B cell (primary cell): ENCODE data around the gene IFT122. TPM values are rescaled to one million over a fixed set of nuclear protein-coding genes. Genes with fewer than 3 reads are reported as not detected.

Experiments used
- ATAC-seq: fragments of 200-7000 bp; cut with Tn5 transposase; one replicate; pipeline ENCODE4 v1.10.0; 2021; ENCODE audit warnings: low read depth, mild to moderate bottlenecking, moderate number of reproducible peaks, moderate library complexity
- CTCF ChIA-PET: fragments of 350-600 bp; sonication (Branson Sonifier 250); formaldehyde crosslinking; loops from one replicate; lab custom pipeline; 2021; ENCODE audit warnings: antibody characterized with exemption, inconsistent platforms; lab: Charles Lee
- POLR2A ChIA-PET: fragments of 350-600 bp; sonication (Branson Sonifier 250); formaldehyde crosslinking; loops from one replicate; lab custom pipeline; 2021; ENCODE audit warnings: antibody characterized with exemption; lab: Charles Lee
- DNase-seq: peaks from one replicate; pipeline ENCODE4 v3.0.0; 2013
- H2AFZ ChIP-seq: 2 replicates; pipeline ENCODE4 v1.6.1; 2012; ENCODE audit warnings: mild to moderate bottlenecking, low read depth, low read length; ENCODE audit not compliant: insufficient read depth, poor library complexity, severe bottlenecking
- H3K27ac ChIP-seq, 2 donors: 1 replicate in 1 of 2; 2 replicates in 1 of 2; pipeline ENCODE4 v1.5.1; 2012 to 2013; ENCODE audit warnings: low read length in 2 of 2, mild to moderate bottlenecking in 2 of 2, moderate library complexity in 1 of 2
- H3K27me3 ChIP-seq, 4 experiments: fragments of 200-600 bp in 1 of 4; sonication (generic) in 1 of 4; replicated peaks in 1 of 4; 1 replicate in 2 of 4; 2 replicates in 2 of 4; pipeline versions ENCODE4 v1.6.1 to v1.7.0; 2013 to 2016; ENCODE audit warnings: low read length in 3 of 4, mild to moderate bottlenecking in 2 of 4, mixed read lengths in 1 of 4, moderate library complexity in 1 of 4; ENCODE audit not compliant: insufficient read depth in 4 of 4, control insufficient read depth in 3 of 4; ENCODE audit errors: control extremely low read depth in 1 of 4
- H3K36me3 ChIP-seq, 2 experiments: replicated peaks in 1 of 2; 1 replicate in 1 of 2; 2 replicates in 1 of 2; pipeline versions ENCODE4 v1.6.1 to v1.7.1; 2013; ENCODE audit warnings: low read length in 1 of 2; ENCODE audit not compliant: insufficient read depth in 2 of 2, control insufficient read depth in 1 of 2; ENCODE audit errors: control extremely low read depth in 1 of 2, extremely low read depth in 1 of 2
- H3K4me1 ChIP-seq, 2 donors: fragments of 200-600 bp in 1 of 2; sonication (generic) in 1 of 2; 1 replicate in 1 of 2; 2 replicates in 1 of 2; pipeline versions ENCODE4 v1.5.1 to v1.6.1; 2013 to 2017; ENCODE audit warnings: low read length in 2 of 2; ENCODE audit not compliant: control insufficient read depth in 2 of 2, insufficient read depth in 2 of 2
- H3K4me2 ChIP-seq: replicated peaks from 2 replicates; pipeline ENCODE3; 2012; ENCODE audit warnings: mild to moderate bottlenecking, low read depth, low read length; ENCODE audit not compliant: poor library complexity, severe bottlenecking
- H3K4me3 ChIP-seq, 5 experiments: fragments of 200-600 bp in 1 of 5; sonication (generic) in 1 of 5; 1 replicate in 3 of 5; 2 replicates in 2 of 5; pipeline versions ENCODE4 v1.5.1 to v1.7.0; 2011 to 2016; ENCODE audit warnings: low read length in 4 of 5, mild to moderate bottlenecking in 4 of 5, low read depth in 2 of 5, control low read depth in 1 of 5, moderate library complexity in 1 of 5; ENCODE audit not compliant: insufficient read depth in 1 of 5; ENCODE audit errors: control extremely low read depth in 1 of 5, extremely low read depth in 1 of 5
- H3K79me2 ChIP-seq: fragments of 200-600 bp; sonication (generic); one replicate; pipeline ENCODE4 v1.6.0; 2016; ENCODE audit warnings: low read length; ENCODE audit not compliant: control insufficient read depth, insufficient read depth
- H3K9ac ChIP-seq: fragments of 200-600 bp; sonication (generic); 2 replicates; pipeline ENCODE4 v1.6.1; 2017; ENCODE audit warnings: mild to moderate bottlenecking, low read length, moderate library complexity
- H3K9me3 ChIP-seq, 3 donors: one replicate each; pipeline versions ENCODE4 v1.6.1 to v1.7.1; 2013; ENCODE audit warnings: low read length in 2 of 3; ENCODE audit not compliant: control insufficient read depth in 2 of 3, insufficient read depth in 1 of 3; ENCODE audit errors: control extremely low read depth in 1 of 3
- H4K20me1 ChIP-seq: 2 replicates; pipeline ENCODE4 v1.6.0; 2012; ENCODE audit warnings: mild to moderate bottlenecking, low read length; ENCODE audit not compliant: insufficient read depth, control insufficient read depth, poor library complexity, severe bottlenecking
- H3K27ac Mint-ChIP-seq: one replicate; pipeline ENCODE4 v1.8.0; 2021; ENCODE audit warnings: mixed read lengths
- H3K27me3 Mint-ChIP-seq: one replicate; pipeline ENCODE4 v1.8.0; 2021; ENCODE audit warnings: mixed read lengths
- H3K4me1 Mint-ChIP-seq: one replicate; pipeline ENCODE4 v1.8.0; 2021; ENCODE audit warnings: mixed read lengths
- H3K4me3 Mint-ChIP-seq: one replicate; pipeline ENCODE4 v1.8.0; 2021; ENCODE audit warnings: mixed read lengths
- H3K9me3 Mint-ChIP-seq: one replicate; pipeline ENCODE4 v1.8.0; 2022; ENCODE audit warnings: mixed read lengths; ENCODE audit not compliant: insufficient read depth
- EZH2 ChIP-seq: IDR thresholded peaks from 2 replicates; pipeline ENCODE4 v1.6.1; 2012; ENCODE audit warnings: borderline replicate concordance, low read depth, mild to moderate bottlenecking, moderate library complexity, low read length; ENCODE audit not compliant: insufficient read depth, poor library complexity, severe bottlenecking
- WGBS: methylation state at CpG from one replicate; pipeline ENCODE4 v1.1.5; 2013; ENCODE audit warnings: missing lambda C conversion rate; ENCODE audit not compliant: insufficient coverage; 5-methylcytosine and 5-hydroxymethylcytosine counted together
- intact Hi-C: fragments of 100-400 bp; cut with micrococcal nuclease; formaldehyde crosslinking; loops from one replicate; pipeline ENCODE4 v1.10.0; 2022
- polyA plus RNA-seq: library from polyadenylated mRNA; depleted of rRNA; stranded (reverse); fragments of >200 nt; gene quantifications from 2 replicates; pipeline ENCODE4 v1.2.3, GENCODE V29; 2012
- total RNA-seq, 2 donors: library from RNA; stranded (reverse); fragments of 120-200 nt in 1 of 2; gene quantifications; 1 replicate in 1 of 2; 2 replicates in 1 of 2; pipeline versions ENCODE4 v1.2.3 to v1.2.4, GENCODE V29; 2013 to 2022
- TF ChIP-seq, protein P1 (sequence below): fragments of 200-600 bp; IDR thresholded peaks from one replicate; pipeline ENCODE4 v1.8.0; 2022; ENCODE audit warnings: antibody characterized with exemption, mild to moderate bottlenecking

IFT122 gene
- total and polyA plus RNA-seq, 2 donors (not counting 1 experiment from before 2014, with no cell fraction given), result 14.0 to 34.3 TPM

DNA sequence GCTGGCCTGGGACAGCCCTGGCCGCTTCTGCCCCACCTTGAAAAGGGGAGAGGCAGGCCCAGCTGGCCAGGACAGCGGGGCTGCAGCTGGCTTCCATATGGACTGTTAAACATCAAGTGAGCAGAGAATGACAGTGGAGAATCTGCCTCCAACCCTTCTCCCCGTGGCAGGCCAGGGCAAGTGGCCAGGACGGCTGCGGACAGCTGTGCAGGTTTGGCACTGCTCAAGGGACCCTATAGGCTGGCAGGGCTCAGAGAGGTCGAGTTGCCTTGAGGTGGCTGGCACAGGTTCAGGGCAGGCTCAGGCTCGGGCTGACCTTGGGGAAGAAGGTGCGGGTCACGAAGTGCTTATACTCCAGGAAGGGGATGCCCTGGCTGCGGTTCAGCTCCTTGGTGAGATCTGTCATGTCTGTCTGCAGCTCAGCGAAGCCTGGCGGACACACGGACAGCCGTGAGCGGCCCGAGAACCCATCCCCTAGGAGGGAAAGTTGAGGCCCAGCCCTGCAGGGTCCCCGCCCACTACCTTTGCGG is 127.2 kb downstream of the IFT122 start:
- no peak overlapping the region for H2AFZ ChIP-seq
- H3K4me2 ChIP-seq, result no peak overlapping the region
- H3K27ac Mint-ChIP-seq, result no peak overlapping the region
- no peak overlapping the region for H3K4me3 Mint-ChIP-seq
- ChIA-PET POLR2A (no interaction called here), CTCF (interaction anchor here (1.4 kb wide), 1 partner anchor 9 kb away, joined by 3 read pairs; no protein-coding TSS in a partner anchor)
- H3K4me1 Mint-ChIP-seq, result peaks cover 10% of the 10 kb centered on the region
- ATAC-seq (no peak), DNase-seq (no peak)
- intact Hi-C loops, result no loop called here
- H3K9me3 Mint-ChIP-seq, result no peaks in the 10 kb centered on the region
- H3K27ac ChIP-seq, result no peak overlapping the region
- no peaks in the 10 kb centered on the region for H4K20me1 ChIP-seq
- no peaks in the 10 kb centered on the region for H3K79me2 ChIP-seq
- H3K4me3 ChIP-seq, result no peak overlapping the region
- no peaks in the 10 kb centered on the region for H3K27me3 Mint-ChIP-seq
- 91% methylated on average over 17 of the region's 18 CpGs for WGBS
- TF ChIP-seq EZH2, result no peak
- TF ChIP-seq, protein P1, sequence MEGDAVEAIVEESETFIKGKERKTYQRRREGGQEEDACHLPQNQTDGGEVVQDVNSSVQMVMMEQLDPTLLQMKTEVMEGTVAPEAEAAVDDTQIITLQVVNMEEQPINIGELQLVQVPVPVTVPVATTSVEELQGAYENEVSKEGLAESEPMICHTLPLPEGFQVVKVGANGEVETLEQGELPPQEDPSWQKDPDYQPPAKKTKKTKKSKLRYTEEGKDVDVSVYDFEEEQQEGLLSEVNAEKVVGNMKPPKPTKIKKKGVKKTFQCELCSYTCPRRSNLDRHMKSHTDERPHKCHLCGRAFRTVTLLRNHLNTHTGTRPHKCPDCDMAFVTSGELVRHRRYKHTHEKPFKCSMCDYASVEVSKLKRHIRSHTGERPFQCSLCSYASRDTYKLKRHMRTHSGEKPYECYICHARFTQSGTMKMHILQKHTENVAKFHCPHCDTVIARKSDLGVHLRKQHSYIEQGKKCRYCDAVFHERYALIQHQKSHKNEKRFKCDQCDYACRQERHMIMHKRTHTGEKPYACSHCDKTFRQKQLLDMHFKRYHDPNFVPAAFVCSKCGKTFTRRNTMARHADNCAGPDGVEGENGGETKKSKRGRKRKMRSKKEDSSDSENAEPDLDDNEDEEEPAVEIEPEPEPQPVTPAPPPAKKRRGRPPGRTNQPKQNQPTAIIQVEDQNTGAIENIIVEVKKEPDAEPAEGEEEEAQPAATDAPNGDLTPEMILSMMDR, result no peak
- H3K4me1 ChIP-seq, result no peaks in the 10 kb centered on the region
- no peak overlapping the region for H3K9ac ChIP-seq
- no peaks in the 10 kb centered on the region for H3K36me3 ChIP-seq
- H3K27me3 ChIP-seq, result no peaks in the 10 kb centered on the region
- no peaks in the 10 kb centered on the region for H3K9me3 ChIP-seq

DNA sequence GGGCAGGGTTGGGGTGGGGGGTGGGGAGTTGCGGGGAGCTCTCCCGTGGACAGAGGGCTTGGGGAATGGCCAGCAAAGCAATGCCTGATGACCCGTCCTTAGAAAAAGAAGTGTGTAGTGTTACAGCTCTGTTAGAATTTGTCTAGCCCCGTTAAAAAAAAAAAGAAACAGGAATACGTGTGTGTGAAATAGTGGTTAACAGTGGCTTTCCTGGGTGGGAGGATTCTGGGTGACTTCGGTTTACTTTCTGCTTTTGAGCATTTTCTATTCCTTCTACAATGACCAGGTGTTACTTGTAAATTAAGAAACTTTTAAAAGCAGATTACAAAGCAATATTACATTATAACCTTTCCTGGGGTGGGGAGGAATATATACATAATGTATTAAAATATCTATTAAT is 127.9 kb downstream of the IFT122 start:
- CTCF ChIA-PET, result no interaction called here
- no peak overlapping the region for H3K4me3 Mint-ChIP-seq
- H3K27me3 ChIP-seq, result no peaks in the 10 kb centered on the region
- ATAC-seq, result no peak
- no peak overlapping the region for H3K27ac ChIP-seq
- POLR2A ChIA-PET, result no interaction called here
- H3K9me3 ChIP-seq, result no peaks in the 10 kb centered on the region
- no peaks in the 10 kb centered on the region for H3K9me3 Mint-ChIP-seq
- H3K4me1 Mint-ChIP-seq, result peaks cover 10% of the 10 kb centered on the region
- H4K20me1 ChIP-seq, result no peaks in the 10 kb centered on the region
- 97% methylated on average over 3 of the region's 6 CpGs for WGBS
- no peak overlapping the region for H3K4me3 ChIP-seq
- H3K4me1 ChIP-seq, result no peaks in the 10 kb centered on the region
- no peaks in the 10 kb centered on the region for H3K36me3 ChIP-seq
- no peak overlapping the region for H2AFZ ChIP-seq
- TF ChIP-seq EZH2, result no peak
- TF ChIP-seq, protein P1, result no peak
- H3K4me2 ChIP-seq, result no peak overlapping the region
- H3K27me3 Mint-ChIP-seq, result no peaks in the 10 kb centered on the region
- H3K9ac ChIP-seq, result no peak overlapping the region
- H3K79me2 ChIP-seq, result no peaks in the 10 kb centered on the region
- intact Hi-C loops, result no loop called here
- no peak for DNase-seq
- no peak overlapping the region for H3K27ac Mint-ChIP-seq
